NCI-H1694 (cell line): ENCODE measurements around the gene GALNT16.

Experiments
- DNase-seq: peaks from one replicate; lab custom pipeline; 2025; lab: John Stamatoyannopoulos, UW

Gene GALNT16

GRCh38 chr14:69404883-69405282 is 144.9 kb downstream of the GALNT16 start:
- DNase-seq: no peak

- DNase-seq: no peak
Measured at GRCh38 chr14:69405762-69406161, 145.8 kb downstream of the GALNT16 start.
